NCI-H510A (cell line): ENCODE results near the gene BORCS6.

Source experiments
- DNase-seq: peaks from one replicate; lab custom pipeline; 2025; lab: John Stamatoyannopoulos, UW

BORCS6 gene

DNA sequence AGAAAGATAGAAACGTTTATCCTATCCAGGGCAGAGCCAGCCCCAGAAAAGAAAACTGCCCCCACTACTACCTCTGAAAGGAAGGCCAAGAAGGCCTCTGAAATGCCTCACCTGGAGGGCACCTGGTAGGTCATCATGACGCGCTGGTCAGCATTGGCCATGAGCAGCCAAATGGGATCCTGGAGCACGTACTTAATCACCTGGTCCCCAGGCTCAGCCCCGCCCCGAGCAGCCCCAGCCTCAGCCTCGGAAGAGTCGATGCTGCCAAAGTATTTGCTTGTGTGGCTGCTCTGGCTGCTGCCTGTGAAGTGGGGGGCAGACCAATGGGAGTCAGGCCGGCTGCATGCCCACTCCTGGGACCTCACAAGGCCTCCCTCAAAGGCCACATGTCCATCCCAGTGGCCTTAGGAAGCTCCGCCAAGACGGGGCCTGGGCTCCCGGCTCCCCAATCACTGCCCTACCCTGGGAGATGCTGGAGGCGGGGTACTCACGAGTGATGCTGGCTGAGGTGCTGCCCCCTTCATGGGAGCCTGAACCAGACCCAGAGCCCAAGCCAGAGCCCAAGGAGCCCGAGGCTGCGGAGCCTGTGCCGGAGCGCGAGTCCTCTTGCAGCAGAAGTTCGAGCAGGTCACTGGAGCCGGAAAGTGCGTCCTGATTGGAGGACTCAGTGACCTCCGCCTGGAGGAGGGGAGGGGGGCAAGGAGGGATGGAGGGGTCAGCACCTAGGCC lies 47.7 kb downstream of the BORCS6 start:
- no peak for DNase-seq

DNA sequence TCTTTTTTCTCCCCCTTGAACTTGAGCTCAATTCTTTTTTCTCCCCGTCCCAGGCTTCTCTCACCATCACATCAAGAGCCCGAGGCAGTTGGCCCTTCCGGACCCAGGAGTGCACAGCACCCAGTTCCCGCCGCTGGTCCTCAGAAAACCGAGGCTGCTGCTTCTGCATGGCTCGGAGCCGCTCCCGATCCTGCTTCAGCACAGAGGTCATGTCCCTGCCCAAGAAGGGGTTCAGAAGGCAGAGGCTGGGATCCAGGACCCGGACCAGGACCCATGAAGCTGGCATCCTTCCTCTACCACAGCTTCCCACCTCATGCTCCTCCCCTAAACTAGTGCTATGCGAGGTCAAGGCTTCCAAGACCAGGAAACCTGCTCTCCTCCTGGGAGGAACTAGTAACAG lies 48.2 kb downstream of the BORCS6 start:
- no peak for DNase-seq

DNA sequence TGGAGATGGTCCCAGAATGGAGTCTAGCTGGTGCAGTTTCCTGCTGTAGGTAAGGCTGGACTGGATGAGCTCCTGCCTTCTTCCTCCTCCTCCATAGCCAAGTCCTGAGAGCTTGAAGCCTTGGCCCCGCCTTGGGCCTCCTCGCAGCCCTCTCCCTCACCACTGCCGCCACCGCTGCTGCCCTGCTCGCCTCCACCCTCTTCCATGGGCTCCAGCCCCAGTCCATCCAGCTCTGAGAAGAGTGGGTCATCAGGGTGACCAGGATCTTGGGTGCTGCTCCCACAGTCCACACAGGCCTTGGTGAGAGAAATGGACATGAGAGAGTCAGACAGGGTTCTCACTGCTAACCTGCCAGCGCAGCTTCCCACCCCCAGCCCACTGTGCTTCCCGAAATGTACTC lies 48.9 kb downstream of the BORCS6 start:
- DNase-seq: no peak

- no peak for DNase-seq
Measured at GRCh38 chr17:8140065-8141029, 49.6 kb downstream of the BORCS6 start.

GRCh38 chr17:8138672-8139371 lies 51.2 kb downstream of the BORCS6 start:
- DNase-seq: peak; percentile 87

- DNase-seq: no peak
Measured at GRCh38 chr17:8138374-8138671, 51.7 kb downstream of the BORCS6 start.
